Activated B cell treated with CpG ODN at 0.5 μM for 24 hours (primary cell): ENCODE measurements around the gene LXN. TPM values are rescaled to one million over a fixed set of nuclear protein-coding genes. Genes with fewer than 3 reads are reported as not detected.

Experiments used
- ATAC-seq: fragments of 200-7000 bp; cut with Tn5 transposase; one replicate; pipeline ENCODE4 v1.10.0; 2021; ENCODE audit warnings: low read depth, mild to moderate bottlenecking, moderate library complexity
- CTCF ChIA-PET: fragments of 350-600 bp; sonication (Branson Sonifier 250); formaldehyde crosslinking; loops from one replicate; lab custom pipeline; 2021; ENCODE audit warnings: antibody characterized with exemption; lab: Charles Lee
- POLR2A ChIA-PET: fragments of 350-600 bp; sonication (Branson Sonifier 250); formaldehyde crosslinking; loops from one replicate; lab custom pipeline; 2021; ENCODE audit warnings: antibody characterized with exemption; lab: Charles Lee
- DNase-seq: peaks from one replicate; pipeline ENCODE4 v3.0.0; 2022
- H3K27ac Mint-ChIP-seq: one replicate; pipeline ENCODE4 v1.8.0; 2020; ENCODE audit warnings: mixed read lengths
- H3K27me3 Mint-ChIP-seq: one replicate; pipeline ENCODE4 v1.8.0; 2021; ENCODE audit warnings: mixed read lengths
- H3K36me3 Mint-ChIP-seq: one replicate; pipeline ENCODE4 v1.8.0; 2021; ENCODE audit warnings: low read depth, mixed read lengths
- H3K4me1 Mint-ChIP-seq: one replicate; pipeline ENCODE4 v1.8.0; 2021; ENCODE audit warnings: mixed read lengths
- H3K4me3 Mint-ChIP-seq: one replicate; pipeline ENCODE4 v1.8.0; 2020; ENCODE audit warnings: mild to moderate bottlenecking, mixed read lengths
- H3K9me3 Mint-ChIP-seq: one replicate; pipeline ENCODE4 v1.8.0; 2020; ENCODE audit warnings: mixed read lengths
- intact Hi-C: fragments of 100-400 bp; cut with micrococcal nuclease; formaldehyde crosslinking; loops from one replicate; pipeline ENCODE4 v1.15.1; 2024
- total RNA-seq: library from RNA; stranded (reverse); gene quantifications from 2 replicates; pipeline ENCODE4 v1.2.3, GENCODE V29; 2022
- TF ChIP-seq, protein P1 (sequence below): fragments of 200-600 bp; IDR thresholded peaks from one replicate; pipeline ENCODE4 v1.8.0; 2022; ENCODE audit warnings: antibody characterized with exemption, mild to moderate bottlenecking

The LXN gene, protein sequence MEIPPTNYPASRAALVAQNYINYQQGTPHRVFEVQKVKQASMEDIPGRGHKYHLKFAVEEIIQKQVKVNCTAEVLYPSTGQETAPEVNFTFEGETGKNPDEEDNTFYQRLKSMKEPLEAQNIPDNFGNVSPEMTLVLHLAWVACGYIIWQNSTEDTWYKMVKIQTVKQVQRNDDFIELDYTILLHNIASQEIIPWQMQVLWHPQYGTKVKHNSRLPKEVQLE
- 5.2 and 5.9 TPM in 2 replicates for total RNA-seq

DNA sequence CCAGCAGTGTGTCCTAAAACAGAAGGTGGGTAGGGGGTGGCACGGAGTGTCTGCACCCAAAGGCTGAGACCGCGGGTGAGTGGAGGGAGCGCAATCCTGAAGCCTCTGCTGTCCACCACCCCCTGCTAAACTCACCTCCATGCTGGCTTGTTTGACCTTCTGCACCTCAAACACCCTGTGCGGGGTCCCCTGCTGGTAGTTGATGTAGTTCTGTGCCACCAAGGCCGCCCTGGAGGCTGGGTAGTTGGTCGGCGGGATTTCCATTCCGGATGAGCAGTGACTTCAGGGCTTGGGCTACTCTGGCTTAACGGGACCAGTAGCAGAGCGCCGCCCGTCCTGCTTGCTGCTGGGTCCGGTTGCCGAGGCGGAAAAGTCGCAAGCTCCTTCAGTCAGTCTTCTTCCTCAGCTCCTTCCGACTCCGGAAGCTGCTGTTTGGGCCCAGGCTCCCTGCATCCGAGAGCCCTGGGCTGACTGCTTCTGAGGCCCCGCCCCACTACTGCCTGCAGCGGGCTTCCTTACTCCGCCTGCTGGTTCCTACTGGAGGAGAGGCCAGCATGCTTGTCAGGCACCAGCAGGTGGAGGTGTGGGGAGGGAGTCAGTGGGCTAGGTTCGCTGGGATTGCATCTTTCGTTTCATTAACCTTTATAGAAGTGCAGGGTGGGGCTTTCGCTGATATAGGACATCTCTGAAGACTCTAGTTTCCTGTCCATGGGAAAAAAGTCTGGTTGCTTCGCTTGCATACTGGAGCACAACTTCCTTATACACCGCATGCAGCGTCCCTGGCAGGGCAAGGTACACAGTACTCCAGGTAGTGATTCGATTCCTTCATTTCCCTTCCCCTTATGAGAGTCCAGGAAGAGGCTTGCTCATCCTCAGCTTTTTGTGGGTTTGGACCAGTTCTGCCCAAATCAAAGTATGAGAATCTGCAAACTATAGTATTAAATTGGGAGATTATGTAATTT is at the start of gene LXN:
TSS of gene LXN (minus strand) at position 434 of the 962 bp plus-strand sequence. CDS start at position 264, 170 bp downstream.
- intact Hi-C loops: loop anchor here (1.0 to 5.0 kb wide), 3 partner anchors 14 to 130 kb away; partner anchors contain the start of gene MFSD1
- Mint-ChIP-seq H3K36me3 (peaks cover 35% of the 10 kb centered on the region), H3K4me3 (peak within 1 kb of the TSS; percentile 94), H3K9me3 (no peaks in the 10 kb centered on the region), H3K4me1 (peaks cover 21% of the 10 kb centered on the region), H3K27me3 (no peaks in the 10 kb centered on the region), H3K27ac (peak within 1 kb of the TSS; percentile 86)
- DNase-seq (peak; percentile 54), ATAC-seq (peak; percentile 98)
- ChIA-PET CTCF (interaction anchor here (0.9 to 1.8 kb wide), 4 partner anchors 11 to 28 kb away, joined by 3 to 6 read pairs (median 3); partner anchors contain the start of gene GFM1), POLR2A (interaction anchor here (1.0 kb wide), 1 partner anchor 28 kb away, joined by 10 read pairs; the partner anchor contains the start of gene GFM1)
- TF ChIP-seq, protein P1, sequence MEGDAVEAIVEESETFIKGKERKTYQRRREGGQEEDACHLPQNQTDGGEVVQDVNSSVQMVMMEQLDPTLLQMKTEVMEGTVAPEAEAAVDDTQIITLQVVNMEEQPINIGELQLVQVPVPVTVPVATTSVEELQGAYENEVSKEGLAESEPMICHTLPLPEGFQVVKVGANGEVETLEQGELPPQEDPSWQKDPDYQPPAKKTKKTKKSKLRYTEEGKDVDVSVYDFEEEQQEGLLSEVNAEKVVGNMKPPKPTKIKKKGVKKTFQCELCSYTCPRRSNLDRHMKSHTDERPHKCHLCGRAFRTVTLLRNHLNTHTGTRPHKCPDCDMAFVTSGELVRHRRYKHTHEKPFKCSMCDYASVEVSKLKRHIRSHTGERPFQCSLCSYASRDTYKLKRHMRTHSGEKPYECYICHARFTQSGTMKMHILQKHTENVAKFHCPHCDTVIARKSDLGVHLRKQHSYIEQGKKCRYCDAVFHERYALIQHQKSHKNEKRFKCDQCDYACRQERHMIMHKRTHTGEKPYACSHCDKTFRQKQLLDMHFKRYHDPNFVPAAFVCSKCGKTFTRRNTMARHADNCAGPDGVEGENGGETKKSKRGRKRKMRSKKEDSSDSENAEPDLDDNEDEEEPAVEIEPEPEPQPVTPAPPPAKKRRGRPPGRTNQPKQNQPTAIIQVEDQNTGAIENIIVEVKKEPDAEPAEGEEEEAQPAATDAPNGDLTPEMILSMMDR: no peak

DNA sequence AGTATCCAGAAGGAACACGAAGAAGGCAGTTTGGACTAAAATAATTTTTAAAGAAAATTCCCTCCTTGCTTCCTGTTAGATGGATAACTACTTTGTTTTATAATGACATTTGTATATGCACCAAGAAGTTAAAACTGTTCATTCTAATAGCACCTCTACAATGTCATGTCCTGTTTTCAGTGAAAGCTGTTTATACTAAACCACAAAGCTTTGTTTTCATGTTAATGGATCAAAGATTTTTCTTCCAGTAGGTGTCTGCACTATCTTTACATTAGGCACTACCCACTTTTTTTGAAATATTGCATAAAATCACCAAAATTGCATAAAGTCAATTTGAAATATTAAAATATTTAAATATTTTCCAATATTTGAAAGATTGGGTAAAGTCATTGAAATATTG is 49.7 kb upstream of the LXN start:
- peaks cover 7% of the 10 kb centered on the region for H3K36me3 Mint-ChIP-seq
- ChIA-PET CTCF (no interaction called here), POLR2A (interaction anchor here (0.6 kb wide), 1 partner anchor 77 kb away, joined by 5 read pairs; no protein-coding TSS in a partner anchor)
- ATAC-seq (no peak), DNase-seq (no peak)
- H3K27me3 Mint-ChIP-seq: no peaks in the 10 kb centered on the region
- no peaks in the 10 kb centered on the region for H3K9me3 Mint-ChIP-seq
- no peak overlapping the region for H3K27ac Mint-ChIP-seq
- TF ChIP-seq, protein P1: no peak
- peaks cover 12% of the 10 kb centered on the region for H3K4me1 Mint-ChIP-seq
- intact Hi-C loops: no loop called here
- no peak overlapping the region for H3K4me3 Mint-ChIP-seq

DNA sequence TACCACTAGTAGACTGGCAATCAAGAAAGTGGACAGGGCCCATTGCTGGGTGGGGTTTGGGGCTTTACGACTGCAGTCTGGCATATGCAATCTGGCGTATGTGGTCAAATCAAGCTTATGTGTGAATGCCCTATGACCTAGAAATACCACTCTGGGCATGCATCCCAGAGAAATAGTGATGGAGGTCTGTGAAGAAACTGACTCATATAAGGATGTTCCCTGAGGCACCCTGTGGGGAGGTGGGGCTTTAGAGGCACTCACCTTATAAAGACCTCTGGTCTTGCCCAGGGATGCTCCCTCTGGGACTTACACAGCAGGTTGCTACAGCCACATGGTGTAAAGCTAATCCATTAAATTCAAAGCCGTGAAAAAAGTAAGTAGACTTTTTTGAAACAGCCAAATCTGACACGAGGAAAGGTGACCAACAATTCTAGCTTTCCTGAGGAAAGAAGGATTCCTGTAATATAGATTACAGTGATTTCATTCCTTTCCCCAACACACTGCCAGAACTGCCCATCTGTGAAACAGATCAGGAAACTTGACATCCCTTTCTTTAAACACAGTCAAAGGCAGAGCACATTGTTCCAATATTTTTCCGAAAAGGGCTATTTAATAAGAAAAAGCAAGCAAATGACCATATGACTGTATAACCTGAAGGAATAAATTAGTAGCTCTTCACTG is 46.2 kb upstream of the LXN start:
- H3K4me1 Mint-ChIP-seq: peaks cover 12% of the 10 kb centered on the region
- ChIA-PET POLR2A (no interaction called here), CTCF (interaction anchor here (0.6 to 1.4 kb wide), 2 partner anchors 9 to 1098 kb away, joined by 3 to 4 read pairs; no protein-coding TSS in a partner anchor)
- no peaks in the 10 kb centered on the region for H3K9me3 Mint-ChIP-seq
- DNase-seq: no peak
- intact Hi-C loops: no loop called here
- no peak overlapping the region for H3K4me3 Mint-ChIP-seq
- no peaks in the 10 kb centered on the region for H3K27me3 Mint-ChIP-seq
- no peak overlapping the region for H3K27ac Mint-ChIP-seq
- no peak for ATAC-seq
- H3K36me3 Mint-ChIP-seq: peaks cover 13% of the 10 kb centered on the region
- TF ChIP-seq, protein P1: no peak

DNA sequence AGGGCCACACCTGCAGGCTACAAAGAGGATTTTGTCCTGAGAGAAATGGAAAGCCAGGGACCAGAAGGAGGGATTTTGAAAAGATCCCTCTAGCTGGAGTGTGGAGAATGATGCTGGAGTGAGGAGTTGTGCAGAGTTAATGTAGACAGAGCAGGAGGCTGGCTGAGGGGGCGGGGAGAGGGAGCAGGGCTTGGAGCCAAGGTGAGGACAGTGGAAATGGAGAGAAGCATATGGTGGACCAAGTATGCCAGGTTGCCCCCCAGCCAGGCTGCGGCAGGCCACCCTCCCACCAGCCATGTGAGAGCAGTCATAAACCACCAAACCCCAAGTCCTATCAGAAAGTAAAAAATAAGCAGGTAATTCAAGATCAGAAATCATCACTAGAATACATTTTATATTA is 45.1 kb upstream of the LXN start:
- H3K27ac Mint-ChIP-seq: no peak overlapping the region
- ATAC-seq: no peak
- H3K27me3 Mint-ChIP-seq: no peaks in the 10 kb centered on the region
- H3K36me3 Mint-ChIP-seq: peaks cover 20% of the 10 kb centered on the region
- DNase-seq: no peak
- TF ChIP-seq, protein P1: no peak
- H3K4me3 Mint-ChIP-seq: no peak overlapping the region
- intact Hi-C loops: no loop called here
- ChIA-PET POLR2A (interaction anchor here (0.6 kb wide), 1 partner anchor 54 kb away, joined by 3 read pairs; no protein-coding TSS in a partner anchor), CTCF (interaction anchor here (1.7 kb wide), 1 partner anchor 10 kb away, joined by 8 read pairs; no protein-coding TSS in a partner anchor)
- H3K4me1 Mint-ChIP-seq: peaks cover 2% of the 10 kb centered on the region
- H3K9me3 Mint-ChIP-seq: no peaks in the 10 kb centered on the region
